Effector CD4-positive, alpha-beta T cell (primary cell): Measurements from ENCODE around the gene FOXA2. TPM values are rescaled to one million over a fixed set of nuclear protein-coding genes. Genes with fewer than 3 reads are reported as not detected.
"Not testable (repeated sequence)": the region's sequence is repeated elsewhere in the genome, so short reads cannot be mapped to it uniquely, and the experiment has no call there.

Experiments used
- DNase-seq: peaks from one replicate; pipeline ENCODE4 v3.0.0-alpha.2; 2020
- total RNA-seq: gene quantifications from one replicate; lab custom pipeline; 2026; lab: John Stamatoyannopoulos, UW

The FOXA2 gene
- not detected for total RNA-seq

- DNase-seq: no peak
Observed at GRCh38 chr20:22584522-22584921, at the start of gene FOXA2. TSS of gene FOXA2 (minus strand) at chr20:22584572. CDS start at chr20:22584278, 294 bp downstream.

DNA sequence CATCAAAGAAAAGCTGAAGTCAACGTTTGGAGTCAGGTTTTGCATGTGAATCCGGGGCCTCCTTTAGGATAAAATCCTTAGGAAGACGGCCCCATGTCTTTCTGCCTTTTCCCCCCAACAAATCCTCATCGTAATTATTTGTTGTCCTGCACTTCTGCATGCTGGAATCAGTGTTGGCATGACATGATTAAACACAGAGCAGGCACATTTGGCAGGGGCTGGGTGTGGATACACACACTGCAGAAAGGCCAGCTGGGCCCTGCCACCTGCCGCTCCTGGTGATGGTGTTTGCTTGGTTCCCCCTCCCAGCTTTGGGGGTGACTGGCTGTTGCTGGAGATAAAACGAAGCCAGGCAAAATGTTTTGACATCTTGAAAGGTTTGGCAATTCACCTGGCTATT lies 46.3 kb upstream of the FOXA2 start:
- DNase-seq: no peak

DNA sequence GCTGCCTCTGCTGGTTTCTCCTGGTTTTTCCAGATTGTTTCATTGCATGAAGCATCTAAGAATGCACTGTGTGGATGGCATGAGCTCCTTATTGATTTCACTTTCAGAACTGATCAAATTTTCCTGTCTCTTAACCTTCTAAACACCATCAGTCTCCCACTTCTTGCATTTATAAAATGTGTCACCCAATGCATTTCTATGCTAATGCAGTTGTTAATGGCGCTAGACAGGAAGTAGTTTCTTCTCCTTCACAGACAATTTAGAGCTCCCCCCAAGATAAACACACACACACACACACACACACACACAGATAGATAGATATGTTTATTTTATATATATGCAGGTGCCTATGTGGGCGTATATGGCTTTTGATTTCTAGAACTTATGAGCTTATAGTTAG lies 45.6 kb upstream of the FOXA2 start:
- no peak for DNase-seq

GRCh38 chr20:22629447-22629846 lies 45.1 kb upstream of the FOXA2 start:
- DNase-seq: no peak

DNA sequence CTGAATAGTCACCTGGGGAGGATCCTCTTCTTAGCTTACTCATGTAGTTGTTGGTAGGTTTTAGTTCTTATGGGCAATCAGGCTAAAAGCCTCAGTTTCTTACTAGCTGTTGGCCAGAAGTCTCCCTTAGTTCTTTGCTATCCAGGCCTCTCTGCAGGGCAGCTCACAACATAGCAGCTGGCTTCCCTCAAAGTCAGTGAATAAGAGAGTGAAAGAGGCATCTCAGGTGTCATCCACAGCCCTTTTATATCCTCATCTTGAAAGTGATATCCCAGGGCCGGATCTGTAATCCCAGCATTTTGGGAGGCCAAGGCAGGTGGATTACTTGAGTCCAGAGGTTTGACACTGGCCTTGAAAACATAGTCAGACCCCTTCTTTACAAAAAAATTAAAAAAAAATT lies 42.1 kb upstream of the FOXA2 start:
- DNase-seq: no peak

GRCh38 chr20:22623211-22623610 lies 38.8 kb upstream of the FOXA2 start:
- DNase-seq: no peak

GRCh38 chr20:22620342-22620741 lies 36.0 kb upstream of the FOXA2 start:
- no peak for DNase-seq

DNA sequence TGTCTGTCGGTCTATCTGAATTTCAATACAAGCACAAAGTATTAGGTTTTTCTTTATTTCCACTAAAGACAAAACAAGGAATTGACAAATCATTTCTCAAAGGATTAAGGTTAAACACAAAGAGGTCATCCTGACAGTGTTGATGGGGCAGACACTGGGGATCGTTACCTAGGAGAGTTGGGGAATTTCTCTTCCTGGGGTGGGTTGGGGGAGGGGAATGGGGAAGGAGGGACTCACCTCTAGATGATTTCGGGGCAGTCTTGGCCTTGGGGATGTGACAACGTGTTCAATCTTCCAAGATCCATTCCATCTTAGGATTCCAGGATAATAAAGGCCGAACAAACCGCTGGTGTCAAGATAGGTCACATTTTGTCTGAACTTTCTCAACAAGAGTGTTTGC lies 35.4 kb upstream of the FOXA2 start:
- DNase-seq: no peak

DNA sequence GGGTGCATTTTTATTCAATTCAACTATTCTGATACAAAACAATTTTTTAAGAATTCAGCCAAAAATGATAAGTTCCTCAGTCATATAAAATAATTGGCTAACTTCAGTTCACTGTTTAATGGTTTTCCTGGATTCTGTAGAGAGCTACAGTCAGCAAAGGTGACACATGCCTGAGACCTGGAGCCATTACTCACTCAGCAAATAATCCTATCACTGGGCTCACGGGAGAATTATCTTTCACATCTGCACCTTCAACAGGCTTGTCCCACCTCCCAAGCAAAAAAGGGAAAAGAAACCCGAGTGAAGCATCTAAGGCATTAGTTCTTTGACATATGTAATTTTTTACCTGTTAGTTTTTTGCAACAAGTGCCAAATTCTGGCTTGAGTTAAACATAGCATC lies 34.9 kb upstream of the FOXA2 start:
- DNase-seq: no peak

DNA sequence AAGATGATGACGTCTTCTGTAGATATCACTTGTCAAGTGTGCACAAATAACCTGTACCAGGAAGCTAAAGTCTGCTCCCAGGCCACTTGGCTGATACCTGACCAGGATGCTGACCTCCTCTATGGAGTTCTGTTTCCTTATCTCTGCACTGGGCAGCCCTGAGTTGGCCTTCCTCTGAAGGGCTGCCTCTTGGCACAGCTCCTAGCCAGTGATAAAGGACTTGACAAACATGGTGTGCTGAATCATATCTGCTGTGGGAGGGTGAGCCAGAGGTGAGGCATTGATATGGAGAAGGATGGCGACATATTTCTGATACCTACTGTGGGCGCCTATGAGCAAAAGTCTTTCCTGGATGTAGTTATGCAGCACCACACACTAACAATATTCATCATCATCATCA lies 32.8 kb upstream of the FOXA2 start:
- no peak for DNase-seq

- no peak for DNase-seq
Observed at GRCh38 chr20:22616551-22616950, 32.2 kb upstream of the FOXA2 start.

- DNase-seq: no peak
Observed at GRCh38 chr20:22615425-22615824, 31.1 kb upstream of the FOXA2 start.

DNA sequence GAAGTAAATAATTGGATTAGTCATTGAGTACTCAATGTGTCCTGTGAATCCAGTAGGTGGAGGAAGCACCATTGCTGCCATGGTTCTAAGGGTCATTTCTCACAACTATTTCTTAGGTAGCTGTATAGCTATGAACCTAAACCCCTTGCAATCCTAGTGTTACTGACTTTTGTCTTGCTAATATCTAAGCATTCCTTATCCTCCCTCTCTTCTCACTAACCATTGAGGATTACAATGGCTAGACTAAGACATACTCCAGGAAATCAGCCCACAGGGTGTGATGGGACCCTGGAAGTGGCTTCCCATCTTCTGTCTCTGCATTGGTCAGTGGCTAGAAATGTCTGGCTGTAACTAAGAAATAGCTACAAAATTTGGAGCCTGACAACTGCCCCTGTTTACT lies 27.3 kb upstream of the FOXA2 start:
- no peak for DNase-seq

DNA sequence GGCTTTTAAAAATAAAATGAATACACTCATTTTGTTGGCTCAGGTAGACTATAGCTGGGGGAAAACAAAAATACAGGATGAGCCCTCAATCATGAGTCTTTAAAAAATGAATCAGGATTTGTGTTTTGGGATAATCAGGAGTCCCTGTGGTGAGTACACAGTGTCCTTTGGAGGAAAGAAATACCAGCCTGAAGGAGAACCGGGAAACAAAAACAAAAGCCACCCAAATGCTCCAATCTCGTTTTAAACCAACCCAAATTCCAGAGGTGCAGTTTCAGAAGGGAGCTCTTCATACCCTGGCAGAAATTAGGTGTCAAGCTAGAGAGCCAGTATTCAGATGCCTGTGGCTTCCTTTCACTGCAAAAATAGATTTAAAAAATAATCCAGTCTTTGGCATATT lies 23.3 kb upstream of the FOXA2 start:
- DNase-seq: no peak

DNA sequence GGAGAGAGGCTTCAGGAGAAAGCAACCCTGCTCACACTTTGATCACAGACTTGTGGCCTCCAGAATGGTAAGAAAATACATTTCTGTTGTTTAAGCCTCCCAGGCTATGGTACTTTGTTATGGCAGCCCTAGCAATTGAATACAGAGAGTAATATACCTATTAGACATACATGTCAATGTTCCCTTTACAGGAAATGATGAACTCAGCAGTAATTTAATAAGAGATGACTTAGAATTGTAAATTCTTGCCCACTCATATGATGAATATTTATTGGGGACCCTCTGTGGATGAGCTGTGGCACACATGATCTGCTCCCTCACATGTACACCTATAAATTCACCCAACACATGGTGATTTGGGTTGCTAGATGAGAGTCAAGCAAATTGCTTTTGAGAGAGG lies 20.4 kb upstream of the FOXA2 start:
- no peak for DNase-seq

GRCh38 chr20:22601361-22602141 lies 17.2 kb upstream of the FOXA2 start:
- DNase-seq: no peak

DNA sequence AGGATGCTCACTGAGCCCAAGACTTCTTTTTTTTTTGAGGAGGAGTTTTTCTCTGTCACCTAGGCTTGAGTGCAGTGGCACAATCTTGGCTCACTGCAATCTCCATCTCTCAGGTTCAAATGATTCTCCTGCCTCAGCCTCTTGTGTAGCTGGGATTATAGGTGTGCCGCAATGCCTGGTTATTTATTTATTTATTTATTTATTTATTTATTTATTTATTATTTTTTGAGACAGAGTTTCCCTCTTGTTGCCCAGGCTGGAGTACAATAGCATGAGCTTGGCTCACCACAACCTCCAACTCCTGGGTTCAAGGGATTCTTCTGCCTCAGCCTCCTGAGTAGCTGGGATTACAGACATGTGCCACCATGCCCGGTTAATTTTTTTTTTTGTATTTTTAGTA lies 14.9 kb upstream of the FOXA2 start:
- DNase-seq: not testable (repeated sequence)

DNA sequence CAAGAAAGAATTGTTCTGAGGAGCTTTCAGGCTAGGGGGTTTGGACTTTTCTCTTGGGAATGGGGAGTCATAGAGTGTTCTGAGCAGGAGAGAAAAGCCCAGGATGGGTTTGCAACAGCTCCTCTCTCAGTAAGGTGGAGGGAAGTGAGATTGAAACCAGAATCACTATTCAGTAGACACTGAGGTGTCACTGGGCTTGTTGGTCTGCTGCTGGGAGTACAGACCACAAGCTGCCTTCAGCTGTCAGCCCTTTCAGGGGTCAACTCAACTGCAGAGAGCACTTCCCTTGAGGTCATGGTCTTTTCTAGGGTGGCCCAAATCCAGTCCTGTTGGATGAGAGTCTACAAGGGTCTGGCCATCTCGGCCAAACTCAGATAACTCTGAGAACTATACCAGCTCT lies 12.9 kb upstream of the FOXA2 start:
- no peak for DNase-seq

- DNase-seq: no peak
Observed at GRCh38 chr20:22590662-22591061, 6.3 kb upstream of the FOXA2 start.

GRCh38 chr20:22586645-22587310 lies 2.4 kb upstream of the FOXA2 start:
- no peak for DNase-seq

GRCh38 chr20:22585786-22586493 lies 1.6 kb upstream of the FOXA2 start:
- no peak for DNase-seq

GRCh38 chr20:22584922-22585785 lies 782 bp upstream of the FOXA2 start:
- DNase-seq: no peak
